Measurements from ENCODE around the gene HBEGF. TPM values are rescaled to one million over a fixed set of nuclear protein-coding genes. Genes with fewer than 3 reads are reported as not detected.

Gene HBEGF
- total and polyA plus RNA-seq, 2 donors (not counting 1 experiment from before 2014, with no cell fraction given), result 0.89 to 2.4 TPM

DNA sequence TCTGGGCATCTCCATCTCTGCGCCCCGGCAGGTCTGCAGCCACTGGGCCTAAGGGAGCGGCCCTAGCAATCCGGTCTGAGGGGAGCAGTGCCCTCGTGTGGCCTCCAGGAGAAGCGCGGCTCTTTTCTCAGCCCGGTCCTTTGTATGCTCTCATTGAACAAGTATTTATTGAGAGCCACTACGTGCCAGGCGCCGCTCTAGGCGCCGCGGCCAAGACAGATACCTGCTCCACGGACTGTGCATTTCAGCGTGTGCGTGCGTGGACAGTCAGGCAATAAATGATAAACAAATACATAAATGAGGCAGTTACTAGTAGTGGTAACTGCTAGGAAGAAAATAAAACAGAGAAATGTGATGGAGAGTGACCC is 11.3 kb upstream of the HBEGF start:
- Mint-ChIP-seq H3K9me3 (ENCODE audit: insufficient read depth) (no peaks in the 10 kb centered on the region), H3K4me3 (peak overlapping the region; percentile 46), H3K27ac (no peak overlapping the region), H3K4me1 (peaks cover 6% of the 10 kb centered on the region), H3K27me3 (peaks cover 8% of the 10 kb centered on the region)
- H3K27ac ChIP-seq (ENCODE audit: low read length in 2 of 2), result no peak overlapping the region
- CTCF ChIA-PET, result interaction anchor here (0.7 to 7.7 kb wide), 6 partner anchors 8 to 964 kb away, joined by 3 to 117 read pairs (median 6); partner anchors contain the start of gene HBEGF
- 3% methylated on average over 7 of the region's 18 CpGs for WGBS (ENCODE audit: insufficient coverage)
- H3K4me2 ChIP-seq (replicated peaks; ENCODE audit: low read depth, low read length, poor library complexity, severe bottlenecking), result peak overlapping the region; percentile 69
- H2AFZ ChIP-seq (ENCODE audit: insufficient read depth, low read depth, low read length, poor library complexity, severe bottlenecking), result peak overlapping the region; percentile 71
- intact Hi-C loops (cut with micrococcal nuclease), result loop anchor here (1.0 kb wide), 3 partner anchors 11 to 117 kb away; partner anchors contain the start of gene HBEGF
- H3K9me3 ChIP-seq (ENCODE audit: control extremely low read depth in 1 of 3, control insufficient read depth in 2 of 3, insufficient read depth in 1 of 3, low read length in 2 of 3), result no peaks in the 10 kb centered on the region
- peak overlapping the region in 1 of 5 experiments; percentile 18 for H3K4me3 ChIP-seq (ENCODE audit: control extremely low read depth in 1 of 5, extremely low read depth in 1 of 5, insufficient read depth in 1 of 5, low read depth in 2 of 5, low read length in 4 of 5)
- peaks cover 6 to 12% of the 10 kb centered on the region in 2 donors for H3K4me1 ChIP-seq (ENCODE audit: control insufficient read depth in 2 of 2, insufficient read depth in 2 of 2, low read length in 2 of 2)
- no peaks in the 10 kb centered on the region for H3K79me2 ChIP-seq (ENCODE audit: control insufficient read depth, insufficient read depth, low read length)
- ATAC-seq (ENCODE audit: low read depth) (peak; percentile 99), DNase-seq (peak; percentile 83)
- POLR2A ChIA-PET, result no interaction called here
- no peaks in the 10 kb centered on the region for H3K27me3 ChIP-seq (replicated peaks in 1 of 4; ENCODE audit: control extremely low read depth in 1 of 4, control insufficient read depth in 3 of 4, insufficient read depth in 4 of 4, low read length in 3 of 4)
- H3K9ac ChIP-seq (ENCODE audit: low read length), result peak overlapping the region; percentile 42
- H4K20me1 ChIP-seq (ENCODE audit: control insufficient read depth, insufficient read depth, low read length, poor library complexity, severe bottlenecking), result no peaks in the 10 kb centered on the region
- no peak for TF ChIP-seq EZH2 (IDR thresholded peaks at IDR 0.05; ENCODE audit: borderline replicate concordance, insufficient read depth, low read depth, low read length, poor library complexity, severe bottlenecking)
- TF ChIP-seq, protein P1, sequence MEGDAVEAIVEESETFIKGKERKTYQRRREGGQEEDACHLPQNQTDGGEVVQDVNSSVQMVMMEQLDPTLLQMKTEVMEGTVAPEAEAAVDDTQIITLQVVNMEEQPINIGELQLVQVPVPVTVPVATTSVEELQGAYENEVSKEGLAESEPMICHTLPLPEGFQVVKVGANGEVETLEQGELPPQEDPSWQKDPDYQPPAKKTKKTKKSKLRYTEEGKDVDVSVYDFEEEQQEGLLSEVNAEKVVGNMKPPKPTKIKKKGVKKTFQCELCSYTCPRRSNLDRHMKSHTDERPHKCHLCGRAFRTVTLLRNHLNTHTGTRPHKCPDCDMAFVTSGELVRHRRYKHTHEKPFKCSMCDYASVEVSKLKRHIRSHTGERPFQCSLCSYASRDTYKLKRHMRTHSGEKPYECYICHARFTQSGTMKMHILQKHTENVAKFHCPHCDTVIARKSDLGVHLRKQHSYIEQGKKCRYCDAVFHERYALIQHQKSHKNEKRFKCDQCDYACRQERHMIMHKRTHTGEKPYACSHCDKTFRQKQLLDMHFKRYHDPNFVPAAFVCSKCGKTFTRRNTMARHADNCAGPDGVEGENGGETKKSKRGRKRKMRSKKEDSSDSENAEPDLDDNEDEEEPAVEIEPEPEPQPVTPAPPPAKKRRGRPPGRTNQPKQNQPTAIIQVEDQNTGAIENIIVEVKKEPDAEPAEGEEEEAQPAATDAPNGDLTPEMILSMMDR (IDR thresholded peaks at IDR 0.05), result peak; percentile 86
- H3K36me3 ChIP-seq (replicated peaks in 1 of 2; ENCODE audit: control extremely low read depth in 1 of 2, control insufficient read depth in 1 of 2, extremely low read depth in 1 of 2, insufficient read depth in 2 of 2, low read length in 1 of 2), result no peaks in the 10 kb centered on the region

GRCh38 chr5:140356853-140357725 is 10.7 kb upstream of the HBEGF start:
- Histone ChIP-seq H3K79me2 (ENCODE audit: control insufficient read depth, insufficient read depth, low read length) (no peaks in the 10 kb centered on the region), H3K4me3 (ENCODE audit: control extremely low read depth in 1 of 5, extremely low read depth in 1 of 5, insufficient read depth in 1 of 5, low read depth in 2 of 5, low read length in 4 of 5) (peak overlapping the region in 1 of 5 experiments; percentile 18), H3K27me3 (replicated peaks in 1 of 4; ENCODE audit: control extremely low read depth in 1 of 4, control insufficient read depth in 3 of 4, insufficient read depth in 4 of 4, low read length in 3 of 4) (no peaks in the 10 kb centered on the region), H2AFZ (ENCODE audit: insufficient read depth, low read depth, low read length, poor library complexity, severe bottlenecking) (peak overlapping the region; percentile 71), H3K9me3 (ENCODE audit: control extremely low read depth in 1 of 3, control insufficient read depth in 2 of 3, insufficient read depth in 1 of 3, low read length in 2 of 3) (no peaks in the 10 kb centered on the region), H3K9ac (ENCODE audit: low read length) (peak overlapping the region; percentile 42), H4K20me1 (ENCODE audit: control insufficient read depth, insufficient read depth, low read length, poor library complexity, severe bottlenecking) (no peaks in the 10 kb centered on the region), H3K4me1 (ENCODE audit: control insufficient read depth in 2 of 2, insufficient read depth in 2 of 2, low read length in 2 of 2) (peaks cover 6 to 12% of the 10 kb centered on the region in 2 donors), H3K36me3 (replicated peaks in 1 of 2; ENCODE audit: control extremely low read depth in 1 of 2, control insufficient read depth in 1 of 2, extremely low read depth in 1 of 2, insufficient read depth in 2 of 2, low read length in 1 of 2) (no peaks in the 10 kb centered on the region), H3K27ac (ENCODE audit: low read length in 2 of 2) (no peak overlapping the region), H3K4me2 (replicated peaks; ENCODE audit: low read depth, low read length, poor library complexity, severe bottlenecking) (peak overlapping the region; percentile 69)
- no peak for DNase-seq
- intact Hi-C loops (cut with micrococcal nuclease), result loop anchor here (1.0 kb wide), 3 partner anchors 11 to 117 kb away; partner anchors contain the start of gene HBEGF
- ChIA-PET CTCF (interaction anchor here (2.8 to 18.0 kb wide), 2 partner anchors 11 to 111 kb away, joined by 30 to 594 read pairs; partner anchors contain the start of gene HBEGF), POLR2A (no interaction called here)
- ATAC-seq (ENCODE audit: low read depth), result peak; percentile 19
- TF ChIP-seq EZH2 (IDR thresholded peaks at IDR 0.05; ENCODE audit: borderline replicate concordance, insufficient read depth, low read depth, low read length, poor library complexity, severe bottlenecking), result no peak
- TF ChIP-seq, protein P1 (IDR thresholded peaks at IDR 0.05), result no peak
- Mint-ChIP-seq H3K9me3 (ENCODE audit: insufficient read depth) (no peaks in the 10 kb centered on the region), H3K4me1 (peaks cover 6% of the 10 kb centered on the region), H3K4me3 (peak overlapping the region; percentile 46), H3K27ac (no peak overlapping the region), H3K27me3 (peaks cover 8% of the 10 kb centered on the region)
- 41% methylated on average over 6 of the region's 10 CpGs for WGBS (ENCODE audit: insufficient coverage)

Data from B cell (primary cell).